HepG2 (cell line): ENCODE results near the gene THAP9. TPM values are rescaled to one million over a fixed set of nuclear protein-coding genes. Genes with fewer than 3 reads are reported as not detected.

Source experiments
- ETV5 ChIP-seq: IDR thresholded peaks from 2 replicates; pipeline ENCODE4 v1.6.1; 2018; ENCODE audit warnings: missing biosample characterization, missing genetic modification reagents, inconsistent platforms, borderline replicate concordance
- MAF1 ChIP-seq: sonication (generic); formaldehyde crosslinking; IDR thresholded peaks from 2 replicates; pipeline ENCODE4 v1.5.0; 2020; ENCODE audit warnings: missing genetic modification reagents, borderline replicate concordance
- MXI1 ChIP-seq: IDR thresholded peaks from 3 replicates; pipeline ENCODE4 v1.6.1; 2012; ENCODE audit warnings: low read depth, low read length, inconsistent platforms, borderline replicate concordance
- POGZ ChIP-seq: sonication (generic); formaldehyde crosslinking; IDR thresholded peaks from 2 replicates; pipeline ENCODE4 v1.4.0; 2020; ENCODE audit warnings: mild to moderate bottlenecking, missing genetic modification reagents
- REST ChIP-seq, 2 experiments: IDR thresholded peaks; 2 replicates each; pipeline ENCODE4 v1.6.1; 2011 to 2012; ENCODE audit warnings: low read length in 2 of 2, borderline replicate concordance in 1 of 2, low read depth in 1 of 2, mild to moderate bottlenecking in 1 of 2, moderate library complexity in 1 of 2
- SAFB2 ChIP-seq: sonication (generic); formaldehyde crosslinking; IDR thresholded peaks from 2 replicates; pipeline ENCODE4 v1.5.1; 2020; ENCODE audit warnings: missing genetic modification reagents, low read depth, mild to moderate bottlenecking, borderline replicate concordance
- TCF7L2 ChIP-seq: IDR thresholded peaks from 2 replicates; pipeline ENCODE4 v1.6.1; 2011; ENCODE audit warnings: mild to moderate bottlenecking, low read depth, low read length, moderate library complexity
- TFAP4 ChIP-seq: sonication (generic); IDR thresholded peaks from 2 replicates; pipeline ENCODE4 v1.6.1; 2016; ENCODE audit warnings: low read depth, borderline replicate concordance
- ZBTB3 ChIP-seq: sonication (generic); formaldehyde crosslinking; IDR thresholded peaks from 2 replicates; pipeline ENCODE4 v1.4.0; 2020; ENCODE audit warnings: low read depth, mild to moderate bottlenecking, moderate library complexity, missing genetic modification reagents, borderline replicate concordance
- ZGPAT ChIP-seq: IDR thresholded peaks from 2 replicates; pipeline ENCODE4 v1.6.1; 2016; ENCODE audit warnings: mild to moderate bottlenecking
- ZNF547 ChIP-seq: sonication (generic); formaldehyde crosslinking; IDR thresholded peaks from 2 replicates; pipeline ENCODE4 v1.5.1; 2020; ENCODE audit warnings: mild to moderate bottlenecking, missing genetic modification reagents
- ZSCAN9 ChIP-seq: IDR thresholded peaks from 2 replicates; pipeline ENCODE4 v1.6.1; 2016; ENCODE audit warnings: borderline replicate concordance
- polyA plus RNA-seq, 8 experiments: library from polyadenylated mRNA; depleted of rRNA in 3 of 8; stranded (reverse) in 7 of 8; unstranded in 1 of 8; fragments of >200 nt; fragmentation: Illumina TruSeq in 4 of 8; extraction: Trizol in 4 of 8; gene quantifications; 2 replicates each; pipeline versions ENCODE4 v1.2.1 to v1.2.3, GENCODE V29; 2011 to 2016; ENCODE audit warnings: low read depth in 4 of 8, missing spikeins in 1 of 8, mixed read lengths in 1 of 8; ENCODE audit not compliant: insufficient read depth in 1 of 8
- total RNA-seq, 5 experiments: library from RNA; depleted of rRNA; stranded (reverse); fragments of >200 nt; fragmentation: Illumina TruSeq; extraction: Trizol; gene quantifications; 2 replicates each; pipeline ENCODE4 v1.2.3, GENCODE V29; 2016; ENCODE audit warnings: low read depth in 1 of 5
- TF ChIP-seq, protein P1 (sequence below): IDR thresholded peaks from 2 replicates; pipeline ENCODE4 v1.6.1; 2016; ENCODE audit warnings: low read depth, missing genetic modification reagents, missing compliant biosample characterization
- TF ChIP-seq, protein P2 (sequence below): IDR thresholded peaks from 2 replicates; pipeline ENCODE4 v1.6.1; 2016
- TF ChIP-seq, protein P3 (sequence below): IDR thresholded peaks from 2 replicates; pipeline ENCODE4 v1.6.1; 2016; ENCODE audit warnings: low read depth, borderline replicate concordance

The THAP9 gene
- total and polyA plus RNA-seq, 2 of the 13 experiments (the other 11 are each of a cell fraction or from before 2014, with no cell fraction given): 6.0 to 7.2 TPM

- TF ChIP-seq TFAP4 (0 out of 2 replicates have a peak, but pooled peaks have one; percentile 2), POGZ (CRISPR knock-in tag) (peak; percentile 88), MAF1 (CRISPR knock-in tag) (no peak; the same call in 1 of the 2 replicates), SAFB2 (peak; percentile 92; the same call in 1 of the 2 replicates), ZNF547 (CRISPR knock-in tag) (0 out of 2 replicates have a peak, but pooled peaks have one; percentile 67), ZGPAT (peak; percentile 97), TCF7L2 (no peak), ZBTB3 (CRISPR knock-in tag) (no peak), ZSCAN9 (no peak), REST (IDR thresholded peaks at IDR 0.05; ENCODE audit: borderline replicate concordance in 1 of 2, low read depth in 1 of 2, low read length in 2 of 2) (peak in 1 of 2 experiments; percentile 24; a peak in 1 of 4 replicates), MXI1 (peak; percentile 69; the same call in 1 of the 3 replicates), ETV5 (0 out of 2 replicates have a peak, but pooled peaks have one; percentile 31)
- TF ChIP-seq, protein P1, sequence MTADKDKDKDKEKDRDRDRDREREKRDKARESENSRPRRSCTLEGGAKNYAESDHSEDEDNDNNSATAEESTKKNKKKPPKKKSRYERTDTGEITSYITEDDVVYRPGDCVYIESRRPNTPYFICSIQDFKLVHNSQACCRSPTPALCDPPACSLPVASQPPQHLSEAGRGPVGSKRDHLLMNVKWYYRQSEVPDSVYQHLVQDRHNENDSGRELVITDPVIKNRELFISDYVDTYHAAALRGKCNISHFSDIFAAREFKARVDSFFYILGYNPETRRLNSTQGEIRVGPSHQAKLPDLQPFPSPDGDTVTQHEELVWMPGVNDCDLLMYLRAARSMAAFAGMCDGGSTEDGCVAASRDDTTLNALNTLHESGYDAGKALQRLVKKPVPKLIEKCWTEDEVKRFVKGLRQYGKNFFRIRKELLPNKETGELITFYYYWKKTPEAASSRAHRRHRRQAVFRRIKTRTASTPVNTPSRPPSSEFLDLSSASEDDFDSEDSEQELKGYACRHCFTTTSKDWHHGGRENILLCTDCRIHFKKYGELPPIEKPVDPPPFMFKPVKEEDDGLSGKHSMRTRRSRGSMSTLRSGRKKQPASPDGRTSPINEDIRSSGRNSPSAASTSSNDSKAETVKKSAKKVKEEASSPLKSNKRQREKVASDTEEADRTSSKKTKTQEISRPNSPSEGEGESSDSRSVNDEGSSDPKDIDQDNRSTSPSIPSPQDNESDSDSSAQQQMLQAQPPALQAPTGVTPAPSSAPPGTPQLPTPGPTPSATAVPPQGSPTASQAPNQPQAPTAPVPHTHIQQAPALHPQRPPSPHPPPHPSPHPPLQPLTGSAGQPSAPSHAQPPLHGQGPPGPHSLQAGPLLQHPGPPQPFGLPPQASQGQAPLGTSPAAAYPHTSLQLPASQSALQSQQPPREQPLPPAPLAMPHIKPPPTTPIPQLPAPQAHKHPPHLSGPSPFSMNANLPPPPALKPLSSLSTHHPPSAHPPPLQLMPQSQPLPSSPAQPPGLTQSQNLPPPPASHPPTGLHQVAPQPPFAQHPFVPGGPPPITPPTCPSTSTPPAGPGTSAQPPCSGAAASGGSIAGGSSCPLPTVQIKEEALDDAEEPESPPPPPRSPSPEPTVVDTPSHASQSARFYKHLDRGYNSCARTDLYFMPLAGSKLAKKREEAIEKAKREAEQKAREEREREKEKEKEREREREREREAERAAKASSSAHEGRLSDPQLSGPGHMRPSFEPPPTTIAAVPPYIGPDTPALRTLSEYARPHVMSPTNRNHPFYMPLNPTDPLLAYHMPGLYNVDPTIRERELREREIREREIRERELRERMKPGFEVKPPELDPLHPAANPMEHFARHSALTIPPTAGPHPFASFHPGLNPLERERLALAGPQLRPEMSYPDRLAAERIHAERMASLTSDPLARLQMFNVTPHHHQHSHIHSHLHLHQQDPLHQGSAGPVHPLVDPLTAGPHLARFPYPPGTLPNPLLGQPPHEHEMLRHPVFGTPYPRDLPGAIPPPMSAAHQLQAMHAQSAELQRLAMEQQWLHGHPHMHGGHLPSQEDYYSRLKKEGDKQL (CRISPR knock-in tag): no peak
- TF ChIP-seq, protein P2, sequence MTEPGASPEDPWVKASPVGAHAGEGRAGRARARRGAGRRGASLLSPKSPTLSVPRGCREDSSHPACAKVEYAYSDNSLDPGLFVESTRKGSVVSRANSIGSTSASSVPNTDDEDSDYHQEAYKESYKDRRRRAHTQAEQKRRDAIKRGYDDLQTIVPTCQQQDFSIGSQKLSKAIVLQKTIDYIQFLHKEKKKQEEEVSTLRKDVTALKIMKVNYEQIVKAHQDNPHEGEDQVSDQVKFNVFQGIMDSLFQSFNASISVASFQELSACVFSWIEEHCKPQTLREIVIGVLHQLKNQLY: no peak; the same call in 1 of the 2 replicates
- TF ChIP-seq, protein P3, sequence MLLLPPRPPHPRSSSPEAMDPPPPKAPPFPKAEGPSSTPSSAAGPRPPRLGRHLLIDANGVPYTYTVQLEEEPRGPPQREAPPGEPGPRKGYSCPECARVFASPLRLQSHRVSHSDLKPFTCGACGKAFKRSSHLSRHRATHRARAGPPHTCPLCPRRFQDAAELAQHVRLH: peak; percentile 76; the same call in 1 of the 2 replicates
These were observed at the start of gene THAP9 (continued) for GRCh38 chr4:82900411-82901182.
